AG09319 (cell line): Measurements from ENCODE around the gene KIRREL3.
"Not testable (repeated sequence)": the region's sequence is repeated elsewhere in the genome, so short reads cannot be mapped to it uniquely, and the experiment has no call there.

Experiments
- DNase-seq: peaks from one replicate; pipeline ENCODE4 v3.0.0-alpha.2; 2010; ENCODE audit warnings: low read depth; ENCODE audit errors: extremely low read depth
- CTCF ChIP-seq: IDR thresholded peaks from 2 replicates; pipeline ENCODE4 v1.5.1; 2011; ENCODE audit warnings: low read depth, mild to moderate bottlenecking, inconsistent platforms, low read length, moderate library complexity

KIRREL3 gene

GRCh38 chr11:126963603-126964363 lies 36.8 kb downstream of the KIRREL3 start:
- no peak for TF ChIP-seq CTCF
- DNase-seq = no peak

GRCh38 chr11:126963115-126963514 lies 37.5 kb downstream of the KIRREL3 start:
- DNase-seq = no peak
- TF ChIP-seq CTCF = no peak

- DNase-seq = no peak
- TF ChIP-seq CTCF = no peak
Observed at GRCh38 chr11:126959700-126960099, 40.9 kb downstream of the KIRREL3 start.

- DNase-seq = no peak
- no peak for TF ChIP-seq CTCF
Observed at GRCh38 chr11:126956635-126957034, 43.9 kb downstream of the KIRREL3 start.

DNA sequence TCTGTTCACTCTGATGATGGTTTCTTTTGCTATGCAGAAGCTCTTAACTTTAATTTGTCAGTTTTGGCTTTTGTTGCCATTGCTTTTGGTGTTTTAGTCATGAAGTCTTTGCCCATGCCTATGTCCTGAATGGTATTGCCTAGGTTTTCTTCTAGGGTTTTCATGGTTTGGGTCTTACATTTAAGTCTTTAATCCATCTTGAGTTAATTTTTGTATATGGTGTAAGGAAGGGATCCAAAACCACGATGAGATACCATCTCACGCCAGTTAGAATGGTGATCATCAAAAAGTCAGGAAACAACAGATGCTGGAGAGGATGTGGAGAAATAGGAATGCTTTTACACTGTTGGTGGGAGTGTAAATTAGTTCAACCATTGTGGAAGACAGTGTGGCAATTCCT lies 48.0 kb downstream of the KIRREL3 start:
- not testable (repeated sequence) for DNase-seq

- no peak for TF ChIP-seq CTCF
- no peak for DNase-seq
Observed at GRCh38 chr11:126951465-126951864, 49.1 kb downstream of the KIRREL3 start.

DNA sequence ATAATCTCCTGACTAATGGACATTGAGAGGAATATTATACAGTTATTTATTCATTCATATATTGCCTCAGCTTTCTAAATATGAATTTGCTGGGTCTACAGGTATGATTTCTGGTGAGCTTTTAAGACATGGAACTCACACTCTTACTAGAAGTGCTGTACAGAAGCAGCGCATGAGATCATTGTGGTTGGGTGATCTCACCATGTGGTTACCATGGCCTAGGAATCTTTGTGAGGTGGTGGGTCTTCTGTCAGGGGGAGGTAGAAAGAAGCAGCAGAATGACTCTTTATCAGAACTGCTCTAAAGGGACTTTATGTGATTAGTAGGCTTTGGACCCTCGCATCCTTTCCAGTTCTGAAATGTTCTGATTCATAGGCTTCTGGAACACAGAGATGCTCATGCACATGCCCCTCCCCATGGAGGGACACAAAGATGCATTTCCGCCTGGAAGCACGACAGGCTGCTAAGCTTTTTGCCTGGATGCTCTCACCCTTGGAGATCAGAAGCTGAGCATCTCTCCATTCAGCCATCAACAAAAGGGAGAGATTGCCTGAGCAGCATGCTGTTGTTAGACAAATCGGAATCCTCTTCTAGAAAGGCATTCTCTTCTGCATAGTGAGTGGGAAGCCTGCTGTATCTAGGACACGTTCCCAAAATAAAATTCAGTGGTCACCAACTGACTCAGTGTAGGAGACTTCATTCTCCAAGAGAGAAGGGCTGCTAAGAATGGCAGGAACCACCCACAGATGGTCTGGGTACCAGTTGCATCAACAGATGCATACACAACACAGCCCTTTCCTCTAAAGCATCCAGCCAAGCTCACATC lies 51.3 kb downstream of the KIRREL3 start:
- no peak for TF ChIP-seq CTCF
- DNase-seq = no peak
